ENCODE data around the gene KRTAP10-11. TPM values are rescaled to one million over a fixed set of nuclear protein-coding genes. Genes with fewer than 3 reads are reported as not detected.
A peak's percentile ranks its signal among the peaks of the same experiment; 100 is the strongest.

The KRTAP10-11 gene
- total and polyA plus RNA-seq, 2 of the 8 experiments (the other 6 are each of a cell fraction or from before 2014, with no cell fraction given), result not detected

DNA sequence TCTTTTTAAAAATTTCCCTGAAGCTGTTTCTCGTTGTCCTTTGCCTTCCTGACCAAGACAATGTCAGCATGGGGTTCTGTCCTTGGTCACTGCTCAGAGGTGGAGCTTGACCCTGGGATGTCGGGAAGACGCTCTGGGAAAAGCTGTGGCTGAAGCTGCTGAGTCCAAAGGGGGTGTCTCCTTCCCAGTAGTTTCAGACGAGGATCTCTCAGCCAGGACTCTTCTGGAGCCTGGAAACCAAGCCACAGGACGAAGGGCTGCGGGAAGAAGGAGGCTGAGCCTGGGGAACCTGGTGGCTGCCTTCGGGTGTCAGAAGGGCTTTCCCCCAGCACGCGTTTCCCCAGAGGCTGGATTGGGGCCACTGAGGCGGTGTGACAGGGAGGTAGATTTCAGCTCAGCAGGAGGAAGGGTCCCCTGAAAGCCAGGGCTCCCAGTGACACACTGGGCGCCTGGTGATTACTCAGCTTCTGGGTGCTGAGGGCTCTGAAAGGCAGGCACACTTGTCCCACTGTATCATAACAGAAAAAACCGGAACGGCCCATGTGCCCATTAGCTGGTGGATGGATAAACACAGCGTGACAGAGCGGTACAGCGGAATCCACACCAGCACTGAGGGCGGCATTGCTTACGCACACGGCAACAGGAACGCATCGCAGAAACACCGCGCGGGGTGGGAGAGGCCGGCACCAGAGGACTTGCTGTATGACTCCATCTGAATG, 40.8 kb downstream of the KRTAP10-11 start:
- POLR2A ChIA-PET (ENCODE audit: partially characterized antibody), result no interaction called here

More for the DNA sequence above, 40.8 kb downstream of the KRTAP10-11 start:
- DNase-seq (ENCODE audit: low read depth in 1 of 2, low spot score in 2 of 2) (no peak), FAIRE-seq (no peak)
- peak overlapping the region; percentile 78; the same call in 1 of the 2 replicates for H2BK5ac ChIP-seq (ENCODE audit: low read depth, low read length)
- H2BK120ac ChIP-seq (replicated peaks; ENCODE audit: low read depth, low read length), result peak overlapping the region; percentile 31
- H2AFZ ChIP-seq (ENCODE audit: low read length), result no peak overlapping the region
- no peak overlapping the region for H3K4me3 ChIP-seq (ENCODE audit: extremely low read depth in 1 of 4, insufficient read depth in 2 of 4, low read depth in 3 of 4, low read length in 4 of 4)
- H3K79me1 ChIP-seq (ENCODE audit: low read depth, low read length), result no peaks in the 10 kb centered on the region
- CTCF ChIA-PET (ENCODE audit: partially characterized antibody), result interaction anchor here (0.8 to 2.5 kb wide), 10 partner anchors 9 to 196 kb away, joined by 3 to 13 read pairs (median 3); partner anchors contain the start of gene KRTAP10-12
- 81% methylated on average over 25 of the region's 25 CpGs; no CpG with 5 or more reads in 1 of the 2 experiments for WGBS, 2 experiments (ENCODE audit: extremely low coverage in 1 of 2, insufficient coverage in 1 of 2, insufficient read length in 1 of 2, insufficient replicate concordance in 2 of 2, low coverage in 1 of 2, low lambda C conversion rate in 2 of 2, missing lambda C conversion rate in 1 of 2)
- H3K79me2 ChIP-seq (ENCODE audit: control insufficient read depth in 1 of 2, insufficient read depth in 2 of 2, low read length in 2 of 2), result no peaks in the 10 kb centered on the region
- H2BK15ac ChIP-seq (ENCODE audit: low read length), result 0 out of 2 replicates have a peak overlapping the region, but pooled peaks have one; percentile 61
- H3K4ac ChIP-seq (replicated peaks; ENCODE audit: insufficient read length, low read depth, low read length), result no peak overlapping the region
- H3K27ac ChIP-seq (ENCODE audit: low read depth, low read length), result no peak overlapping the region
- H3K36me3 ChIP-seq (ENCODE audit: control insufficient read depth in 2 of 4, insufficient read depth in 4 of 4, low read length in 3 of 4), result no peaks in the 10 kb centered on the region
- H4K5ac ChIP-seq (ENCODE audit: insufficient read length, low read depth, low read length), result peak overlapping the region; percentile 32
- H3K14ac ChIP-seq (ENCODE audit: insufficient read length), result no peak overlapping the region
- peak overlapping the region; percentile 69 for H2AK5ac ChIP-seq (ENCODE audit: low read depth, low read length)
- no peaks in the 10 kb centered on the region for H3K23me2 ChIP-seq (ENCODE audit: low read depth, low read length)
- H3K9ac ChIP-seq (replicated peaks in 1 of 4; ENCODE audit: extremely low read depth in 1 of 4, low read depth in 3 of 4, low read length in 3 of 4), result no peak overlapping the region; a peak in 1 of 7 replicates
- H3K4me2 ChIP-seq (ENCODE audit: insufficient read depth in 1 of 2, low read depth in 2 of 2, low read length in 2 of 2), result peak overlapping the region; percentile 16 to 37; a peak in 2 of 4 replicates
- H2BK12ac ChIP-seq (ENCODE audit: low read depth, low read length), result peak overlapping the region; percentile 68; the same call in 1 of the 2 replicates
- peak overlapping the region; percentile 86; the same call in 1 of the 2 replicates for H2BK20ac ChIP-seq (ENCODE audit: low read length)
- no peaks in the 10 kb centered on the region for H4K20me1 ChIP-seq (replicated peaks in 1 of 2; ENCODE audit: control insufficient read depth in 1 of 2, insufficient read depth in 2 of 2, low read length in 2 of 2)
- TF ChIP-seq ASH2L (IDR thresholded peaks at IDR 0.05; ENCODE audit: low read length), result no peak
- H3K56ac ChIP-seq (replicated peaks; ENCODE audit: insufficient read length, low read depth, low read length), result no peak overlapping the region
- H3K23ac ChIP-seq (ENCODE audit: insufficient read length), result no peak overlapping the region
- H4K8ac ChIP-seq (ENCODE audit: extremely low read depth, insufficient read depth, low read length), result no peak overlapping the region
- H4K91ac ChIP-seq (replicated peaks; ENCODE audit: insufficient read length, low read length), result peak overlapping the region; percentile 59
- peak overlapping the region; percentile 99 for H3K18ac ChIP-seq (ENCODE audit: extremely low read depth, low read length)
- H3K9me3 ChIP-seq (ENCODE audit: insufficient read depth in 2 of 2, low read depth in 1 of 2, low read length in 1 of 2), result no peaks in the 10 kb centered on the region
- no peaks in the 10 kb centered on the region for H3K27me3 ChIP-seq (replicated peaks in 1 of 4; ENCODE audit: control insufficient read depth in 3 of 4, extremely low read depth in 1 of 4, insufficient read depth in 3 of 4, low read length in 3 of 4)
- peaks cover 5 to 11% (median 9%) of the 10 kb centered on the region in 4 experiments for H3K4me1 ChIP-seq (replicated peaks in 1 of 4; ENCODE audit: control insufficient read depth in 3 of 4, insufficient read depth in 4 of 4, low read length in 3 of 4)
